Measurements from ENCODE around the gene RHNO1. TPM values are rescaled to one million over a fixed set of nuclear protein-coding genes. Genes with fewer than 3 reads are reported as not detected.

RHNO1 gene
- polyA plus RNA-seq, 1 donor from 2014 or later: 85.8 TPM

DNA sequence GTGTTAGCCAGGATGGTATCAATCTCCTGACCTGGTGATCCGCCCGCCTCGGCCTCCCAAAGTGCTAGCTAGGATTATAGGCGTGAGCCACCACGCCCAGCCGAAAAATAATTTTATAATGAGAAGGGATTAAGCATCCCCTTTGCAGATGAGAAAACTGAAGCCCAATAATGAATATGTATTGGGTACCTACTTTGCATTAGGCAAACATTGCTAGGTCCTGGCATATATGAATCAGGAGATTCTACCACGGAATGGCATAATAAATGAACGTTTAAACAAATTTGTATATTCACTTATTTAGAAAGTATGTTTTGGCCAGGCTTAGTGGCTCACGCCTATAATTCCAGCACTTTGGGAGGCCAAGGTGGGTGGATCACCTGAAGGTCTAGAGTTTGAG, 46.0 kb downstream of the RHNO1 start:
- H2AFZ ChIP-seq (ENCODE audit: low read depth, low read length): no peak overlapping the region
- H3K36me3 ChIP-seq (ENCODE audit: insufficient read depth, low read length): peaks cover 6% of the 10 kb centered on the region
- no peaks in the 10 kb centered on the region for H3K27me3 ChIP-seq (ENCODE audit: insufficient read depth, low read depth, low read length)
- no peak overlapping the region for H3K4me2 ChIP-seq (ENCODE audit: low read length)
- H3K27ac ChIP-seq (ENCODE audit: low read length): no peak overlapping the region
- no peak overlapping the region for H3K9ac ChIP-seq (ENCODE audit: low read length)
- no peaks in the 10 kb centered on the region for H3F3A ChIP-seq (ENCODE audit: insufficient read depth, low read length, poor library complexity, severe bottlenecking)
- H3K79me2 ChIP-seq (replicated peaks; ENCODE audit: insufficient read depth, low read length): no peaks in the 10 kb centered on the region
- no peak overlapping the region for H3K4me3 ChIP-seq (ENCODE audit: low read length)
- H3K9me2 ChIP-seq (ENCODE audit: insufficient read depth, low read length): no peaks in the 10 kb centered on the region
- no peaks in the 10 kb centered on the region for H4K20me1 ChIP-seq (ENCODE audit: insufficient read depth)
- no peaks in the 10 kb centered on the region for H3K9me3 ChIP-seq (ENCODE audit: low read length)
- TF ChIP-seq, protein P1, sequence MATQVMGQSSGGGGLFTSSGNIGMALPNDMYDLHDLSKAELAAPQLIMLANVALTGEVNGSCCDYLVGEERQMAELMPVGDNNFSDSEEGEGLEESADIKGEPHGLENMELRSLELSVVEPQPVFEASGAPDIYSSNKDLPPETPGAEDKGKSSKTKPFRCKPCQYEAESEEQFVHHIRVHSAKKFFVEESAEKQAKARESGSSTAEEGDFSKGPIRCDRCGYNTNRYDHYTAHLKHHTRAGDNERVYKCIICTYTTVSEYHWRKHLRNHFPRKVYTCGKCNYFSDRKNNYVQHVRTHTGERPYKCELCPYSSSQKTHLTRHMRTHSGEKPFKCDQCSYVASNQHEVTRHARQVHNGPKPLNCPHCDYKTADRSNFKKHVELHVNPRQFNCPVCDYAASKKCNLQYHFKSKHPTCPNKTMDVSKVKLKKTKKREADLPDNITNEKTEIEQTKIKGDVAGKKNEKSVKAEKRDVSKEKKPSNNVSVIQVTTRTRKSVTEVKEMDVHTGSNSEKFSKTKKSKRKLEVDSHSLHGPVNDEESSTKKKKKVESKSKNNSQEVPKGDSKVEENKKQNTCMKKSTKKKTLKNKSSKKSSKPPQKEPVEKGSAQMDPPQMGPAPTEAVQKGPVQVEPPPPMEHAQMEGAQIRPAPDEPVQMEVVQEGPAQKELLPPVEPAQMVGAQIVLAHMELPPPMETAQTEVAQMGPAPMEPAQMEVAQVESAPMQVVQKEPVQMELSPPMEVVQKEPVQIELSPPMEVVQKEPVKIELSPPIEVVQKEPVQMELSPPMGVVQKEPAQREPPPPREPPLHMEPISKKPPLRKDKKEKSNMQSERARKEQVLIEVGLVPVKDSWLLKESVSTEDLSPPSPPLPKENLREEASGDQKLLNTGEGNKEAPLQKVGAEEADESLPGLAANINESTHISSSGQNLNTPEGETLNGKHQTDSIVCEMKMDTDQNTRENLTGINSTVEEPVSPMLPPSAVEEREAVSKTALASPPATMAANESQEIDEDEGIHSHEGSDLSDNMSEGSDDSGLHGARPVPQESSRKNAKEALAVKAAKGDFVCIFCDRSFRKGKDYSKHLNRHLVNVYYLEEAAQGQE (IDR thresholded peaks at IDR 0.05; ENCODE audit: borderline replicate concordance): no peak
- no peak for TF ChIP-seq MXI1 (conservative IDR thresholded peaks at IDR 0.05; ENCODE audit: poor library complexity, severe bottlenecking)

- H3F3A ChIP-seq (ENCODE audit: insufficient read depth, low read length, poor library complexity, severe bottlenecking): no peaks in the 10 kb centered on the region
These were observed 47.0 kb downstream of the RHNO1 start for GRCh38 chr12:2924019-2924418.

More at GRCh38 chr12:2924019-2924418, 47.0 kb downstream of the RHNO1 start:
- Histone ChIP-seq H2AFZ (ENCODE audit: low read depth, low read length) (no peak overlapping the region), H3K9me2 (ENCODE audit: insufficient read depth, low read length) (no peaks in the 10 kb centered on the region), H3K4me2 (ENCODE audit: low read length) (no peak overlapping the region), H3K27ac (ENCODE audit: low read length) (no peak overlapping the region), H3K36me3 (ENCODE audit: insufficient read depth, low read length) (peaks cover 6% of the 10 kb centered on the region), H3K4me3 (ENCODE audit: low read length) (no peak overlapping the region), H3K79me2 (replicated peaks; ENCODE audit: insufficient read depth, low read length) (no peaks in the 10 kb centered on the region), H3K9ac (ENCODE audit: low read length) (no peak overlapping the region), H3K27me3 (ENCODE audit: insufficient read depth, low read depth, low read length) (no peaks in the 10 kb centered on the region), H4K20me1 (ENCODE audit: insufficient read depth) (no peaks in the 10 kb centered on the region), H3K9me3 (ENCODE audit: low read length) (no peaks in the 10 kb centered on the region)
- TF ChIP-seq, protein P1 (IDR thresholded peaks at IDR 0.05; ENCODE audit: borderline replicate concordance): no peak
- TF ChIP-seq RAD21 (conservative IDR thresholded peaks at IDR 0.05): no peak
- no peak for TF ChIP-seq POLR2AphosphoS5 (IDR thresholded peaks at IDR 0.05)
- TF ChIP-seq TAF1 (IDR thresholded peaks at IDR 0.05; ENCODE audit: low read depth): no peak
- no peak for TF ChIP-seq SMC3 (conservative IDR thresholded peaks at IDR 0.05; ENCODE audit: poor library complexity)
- TF ChIP-seq EZH2 (IDR thresholded peaks at IDR 0.05; ENCODE audit: borderline replicate concordance, insufficient read depth, low read length, poor library complexity, severe bottlenecking): no peak
- TF ChIP-seq, protein P2, sequence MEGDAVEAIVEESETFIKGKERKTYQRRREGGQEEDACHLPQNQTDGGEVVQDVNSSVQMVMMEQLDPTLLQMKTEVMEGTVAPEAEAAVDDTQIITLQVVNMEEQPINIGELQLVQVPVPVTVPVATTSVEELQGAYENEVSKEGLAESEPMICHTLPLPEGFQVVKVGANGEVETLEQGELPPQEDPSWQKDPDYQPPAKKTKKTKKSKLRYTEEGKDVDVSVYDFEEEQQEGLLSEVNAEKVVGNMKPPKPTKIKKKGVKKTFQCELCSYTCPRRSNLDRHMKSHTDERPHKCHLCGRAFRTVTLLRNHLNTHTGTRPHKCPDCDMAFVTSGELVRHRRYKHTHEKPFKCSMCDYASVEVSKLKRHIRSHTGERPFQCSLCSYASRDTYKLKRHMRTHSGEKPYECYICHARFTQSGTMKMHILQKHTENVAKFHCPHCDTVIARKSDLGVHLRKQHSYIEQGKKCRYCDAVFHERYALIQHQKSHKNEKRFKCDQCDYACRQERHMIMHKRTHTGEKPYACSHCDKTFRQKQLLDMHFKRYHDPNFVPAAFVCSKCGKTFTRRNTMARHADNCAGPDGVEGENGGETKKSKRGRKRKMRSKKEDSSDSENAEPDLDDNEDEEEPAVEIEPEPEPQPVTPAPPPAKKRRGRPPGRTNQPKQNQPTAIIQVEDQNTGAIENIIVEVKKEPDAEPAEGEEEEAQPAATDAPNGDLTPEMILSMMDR (IDR thresholded peaks at IDR 0.05; ENCODE audit: poor library complexity, severe bottlenecking): no peak
- no peak for TF ChIP-seq MXI1 (conservative IDR thresholded peaks at IDR 0.05; ENCODE audit: poor library complexity, severe bottlenecking)
- TF ChIP-seq EP300 (conservative IDR thresholded peaks at IDR 0.05; ENCODE audit: poor library complexity, severe bottlenecking): no peak
